Stimulated activated CD4-positive, alpha-beta T cell treated with anti-CD3 and anti-CD28 coated beads, Interleukin-12 subunit alpha, Interleukin-12 subunit beta, amount 100 ng/mL, for 24 hours (primary cell): Measurements from ENCODE around the gene TBC1D24.
"Not testable (repeated sequence)": the region's sequence is repeated elsewhere in the genome, so short reads cannot be mapped to it uniquely, and the experiment has no call there.

Experiments
- DNase-seq, 2 experiments: peaks; one replicate each; pipeline ENCODE4 v3.0.0-alpha.2; 2020; ENCODE audit warnings: low read depth in 2 of 2

TBC1D24 gene

GRCh38 chr16:2531696-2532493 is 57.0 kb downstream of the TBC1D24 start:
- peak; percentile 93 to 98 for DNase-seq

GRCh38 chr16:2532494-2533141 is 57.7 kb downstream of the TBC1D24 start:
- DNase-seq = peak in 1 of 2 experiments; percentile 49

- not testable (repeated sequence) for DNase-seq
Observed at GRCh38 chr16:2533142-2533755, 58.3 kb downstream of the TBC1D24 start.

GRCh38 chr16:2533912-2534311 is 59.0 kb downstream of the TBC1D24 start:
- DNase-seq = no peak

- not testable (repeated sequence) for DNase-seq
Observed at GRCh38 chr16:2534335-2534734, 59.4 kb downstream of the TBC1D24 start.

- no peak for DNase-seq
Observed at GRCh38 chr16:2535625-2536013, 60.7 kb downstream of the TBC1D24 start.

- DNase-seq = peak; percentile 85 to 86
Observed at GRCh38 chr16:2537451-2538379, 62.8 kb downstream of the TBC1D24 start, which contains the start of gene PDPK1. Gene PDPK1 (plus strand): TSS chr16:2538021. CDS start chr16:2538113, 92 bp downstream.

GRCh38 chr16:2539192-2539844 is 64.4 kb downstream of the TBC1D24 start:
- DNase-seq = not testable (repeated sequence)

GRCh38 chr16:2539845-2540458 is 65.0 kb downstream of the TBC1D24 start:
- DNase-seq = not testable (repeated sequence)

- not testable (repeated sequence) for DNase-seq
Observed at GRCh38 chr16:2540912-2541311, 66.0 kb downstream of the TBC1D24 start.

- not testable (repeated sequence) for DNase-seq
Observed at GRCh38 chr16:2541409-2541808, 66.5 kb downstream of the TBC1D24 start.

GRCh38 chr16:2543771-2544170 is 68.8 kb downstream of the TBC1D24 start:
- DNase-seq = not testable (repeated sequence)

- DNase-seq = not testable (repeated sequence)
Observed at GRCh38 chr16:2550283-2550878, 75.5 kb downstream of the TBC1D24 start.

- DNase-seq = not testable (repeated sequence)
Observed at GRCh38 chr16:2551420-2551889, 76.5 kb downstream of the TBC1D24 start.

GRCh38 chr16:2554709-2555425 is 79.9 kb downstream of the TBC1D24 start:
- not testable (repeated sequence) for DNase-seq
